Esophagus (tissue), 2 donors: Measurements from ENCODE around the gene RAP2B. TPM values are rescaled to one million over a fixed set of nuclear protein-coding genes. Genes with fewer than 3 reads are reported as not detected.

Source experiments
- H3K27ac ChIP-seq, 2 donors: one replicate each; pipeline ENCODE4 v1.5.1; 2013; ENCODE audit warnings: low read depth in 2 of 2, mild to moderate bottlenecking in 2 of 2, inconsistent platforms in 1 of 2, low read length in 1 of 2, moderate library complexity in 1 of 2
- H3K27me3 ChIP-seq, 2 donors: one replicate each; pipeline ENCODE4 v1.6.1; 2013; ENCODE audit warnings: low read length in 2 of 2, control low read depth in 1 of 2, mild to moderate bottlenecking in 1 of 2; ENCODE audit not compliant: insufficient read depth in 2 of 2, control insufficient read depth in 1 of 2
- H3K36me3 ChIP-seq, 2 donors: one replicate each; pipeline ENCODE4 v1.6.1; 2013; ENCODE audit warnings: low read length in 1 of 2; ENCODE audit not compliant: control insufficient read depth in 2 of 2, insufficient read depth in 2 of 2
- H3K4me1 ChIP-seq, 2 donors: one replicate each; pipeline ENCODE4 v1.6.1; 2013; ENCODE audit warnings: low read length in 1 of 2; ENCODE audit not compliant: control insufficient read depth in 2 of 2, insufficient read depth in 2 of 2
- H3K4me3 ChIP-seq, 2 donors: one replicate each; pipeline ENCODE4 v1.5.1; 2013; ENCODE audit warnings: low read length in 2 of 2, mild to moderate bottlenecking in 2 of 2, low read depth in 1 of 2, moderate library complexity in 1 of 2
- H3K9me3 ChIP-seq, 2 donors: one replicate each; pipeline ENCODE4 v1.6.1; 2013; ENCODE audit warnings: mild to moderate bottlenecking in 2 of 2, low read depth in 1 of 2, low read length in 1 of 2, moderate library complexity in 1 of 2; ENCODE audit not compliant: control insufficient read depth in 2 of 2, insufficient read depth in 1 of 2
- WGBS, 2 donors: extraction: QIAGEN DNeasy Blood & Tissue Kit; methylation state at CpG; one replicate each; pipeline ENCODE4 v1.1.7; 2013; 5-methylcytosine and 5-hydroxymethylcytosine counted together
- polyA plus RNA-seq, 2 donors: library from polyadenylated mRNA; stranded (reverse); fragments of 200-250 nt; gene quantifications; one replicate each; pipeline ENCODE4 v1.2.3, GENCODE V29; 2013
- donor health status: healthy with polysubstance abuse.
- donor health status: Bipolar disorder and iron deficiency.

RAP2B gene
- polyA plus RNA-seq, 2 donors, result 10.4 to 13.7 TPM

- Histone ChIP-seq H3K9me3 (no peaks in the 10 kb centered on the region), H3K4me1 (no peaks in the 10 kb centered on the region), H3K27me3 (no peaks in the 10 kb centered on the region), H3K4me3 (no peak overlapping the region), H3K27ac (peak overlapping the region; percentile 97 to 100), H3K36me3 (no peaks in the 10 kb centered on the region)
- 84 to 89% methylated on average over 9 of the region's 9 CpGs for WGBS, 2 donors
Observed at GRCh38 chr3:153158961-153159735, 2.9 kb upstream of the RAP2B start.

DNA sequence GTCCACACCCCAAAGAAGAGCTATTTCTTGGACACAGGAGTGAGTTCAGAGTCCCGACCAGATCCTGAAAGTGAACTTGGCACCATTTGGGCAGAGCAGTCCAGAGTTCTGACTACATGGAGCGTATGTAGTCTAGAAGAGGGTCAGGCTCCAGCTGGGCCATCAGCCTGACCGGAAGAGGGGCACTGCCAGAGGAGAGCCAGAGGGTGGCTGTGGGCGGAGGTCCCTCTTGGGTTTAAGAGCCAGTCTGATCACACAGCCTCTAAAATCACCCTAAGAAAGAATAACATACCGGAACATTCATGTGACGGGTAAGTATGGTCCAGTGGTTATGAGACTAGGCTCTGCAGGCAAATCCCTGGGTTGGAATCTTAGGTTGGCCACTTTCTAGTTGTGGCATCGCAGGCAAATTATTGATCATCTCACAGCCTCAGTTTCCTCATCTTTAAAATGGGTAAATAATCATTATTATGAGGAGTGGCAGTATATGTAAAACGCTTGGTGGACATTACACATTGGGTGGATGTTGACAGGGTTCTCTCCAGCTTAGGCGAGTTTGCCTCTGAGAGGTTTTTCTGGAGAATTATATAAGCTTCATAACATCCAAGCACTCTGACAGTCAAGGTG lies 2.1 kb upstream of the RAP2B start:
- Histone ChIP-seq H3K36me3 (no peaks in the 10 kb centered on the region), H3K27me3 (no peaks in the 10 kb centered on the region), H3K9me3 (no peaks in the 10 kb centered on the region), H3K4me3 (peak overlapping the region in 1 of 2 donors; percentile 95), H3K4me1 (no peaks in the 10 kb centered on the region), H3K27ac (peak overlapping the region; percentile 97 to 100)
- 76 to 79% methylated on average over 9 of the region's 9 CpGs for WGBS, 2 donors

DNA sequence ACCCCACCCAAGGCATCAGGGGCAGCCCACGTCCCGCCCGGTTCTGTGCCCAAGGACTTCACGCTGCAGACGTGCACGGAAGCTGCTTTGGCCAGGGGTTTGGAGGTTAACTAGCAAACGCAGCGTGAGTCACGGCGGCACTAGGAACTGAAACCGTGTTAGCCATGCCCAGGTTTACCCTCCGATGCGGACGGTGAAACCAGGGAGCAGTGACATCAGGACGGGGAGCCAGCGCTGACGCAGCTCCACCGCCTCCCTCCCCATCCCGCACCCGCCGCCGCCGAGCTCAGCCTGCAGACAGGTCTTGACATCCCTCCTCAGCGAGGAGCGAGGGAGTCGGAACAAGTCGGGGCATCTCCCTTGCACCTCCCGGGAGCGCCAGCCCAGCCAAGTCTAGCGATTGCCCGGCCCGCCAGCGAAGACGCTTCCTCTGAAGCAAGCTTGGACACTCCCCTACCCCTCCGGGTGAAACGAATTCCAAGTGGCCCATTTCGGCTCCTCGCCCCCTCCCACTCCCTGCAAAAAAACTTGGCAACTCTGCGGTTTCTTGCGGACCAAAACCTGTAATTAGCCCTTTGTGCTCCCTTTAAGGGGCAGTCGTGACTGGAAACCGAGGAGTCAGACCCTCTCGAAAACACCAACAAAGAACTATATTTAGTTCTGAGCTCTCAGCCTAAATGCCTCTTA lies 1.4 kb upstream of the RAP2B start:
- WGBS, 2 donors, result 0% methylated on average over 43 of the region's 43 CpGs
- H3K4me1 ChIP-seq, result no peaks in the 10 kb centered on the region
- no peaks in the 10 kb centered on the region for H3K9me3 ChIP-seq
- H3K27ac ChIP-seq, result peak overlapping the region; percentile 97 to 100
- H3K4me3 ChIP-seq, result peak overlapping the region; percentile 61 to 95
- no peaks in the 10 kb centered on the region for H3K27me3 ChIP-seq
- no peaks in the 10 kb centered on the region for H3K36me3 ChIP-seq

- Histone ChIP-seq H3K36me3 (no peaks in the 10 kb centered on the region), H3K4me3 (peak overlapping the region; percentile 62 to 95), H3K27ac (peak overlapping the region; percentile 97 to 100), H3K27me3 (no peaks in the 10 kb centered on the region), H3K4me1 (no peaks in the 10 kb centered on the region), H3K9me3 (no peaks in the 10 kb centered on the region)
- 0% methylated on average over 27 of the region's 27 CpGs for WGBS, 2 donors
Observed at GRCh38 chr3:153161138-153161713, 800 bp upstream of the RAP2B start.

DNA sequence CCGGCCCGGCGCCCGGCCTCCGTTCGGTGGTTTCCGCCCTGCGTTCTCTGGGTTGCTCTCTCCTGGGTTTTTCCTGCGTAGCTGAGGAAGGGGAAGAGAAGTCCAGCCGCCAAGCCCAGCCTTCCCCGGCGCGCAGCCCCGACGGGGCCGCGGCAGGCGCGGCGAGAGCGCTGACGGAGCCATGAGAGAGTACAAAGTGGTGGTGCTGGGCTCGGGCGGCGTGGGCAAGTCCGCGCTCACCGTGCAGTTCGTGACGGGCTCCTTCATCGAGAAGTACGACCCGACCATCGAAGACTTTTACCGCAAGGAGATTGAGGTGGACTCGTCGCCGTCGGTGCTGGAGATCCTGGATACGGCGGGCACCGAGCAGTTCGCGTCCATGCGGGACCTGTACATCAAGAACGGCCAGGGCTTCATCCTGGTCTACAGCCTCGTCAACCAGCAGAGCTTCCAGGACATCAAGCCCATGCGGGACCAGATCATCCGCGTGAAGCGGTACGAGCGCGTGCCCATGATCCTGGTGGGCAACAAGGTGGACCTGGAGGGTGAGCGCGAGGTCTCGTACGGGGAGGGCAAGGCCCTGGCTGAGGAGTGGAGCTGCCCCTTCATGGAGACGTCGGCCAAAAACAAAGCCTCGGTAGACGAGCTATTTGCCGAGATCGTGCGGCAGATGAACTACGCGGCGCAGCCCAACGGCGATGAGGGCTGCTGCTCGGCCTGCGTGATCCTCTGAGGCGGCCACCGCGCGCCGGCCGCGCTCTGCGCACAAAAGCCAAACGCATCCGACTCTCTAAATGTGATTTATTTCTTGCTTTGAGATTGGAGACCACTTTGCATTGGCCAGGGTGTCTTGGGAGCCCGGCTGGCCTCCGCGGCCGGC lies 727 bp downstream of the RAP2B start:
- H3K27ac ChIP-seq, result peak overlapping the region; percentile 95 to 100
- H3K36me3 ChIP-seq, result no peaks in the 10 kb centered on the region
- 0% methylated on average over 86 of the region's 86 CpGs for WGBS, 2 donors
- peak overlapping the region; percentile 95 to 96 for H3K4me3 ChIP-seq
- no peaks in the 10 kb centered on the region for H3K27me3 ChIP-seq
- no peaks in the 10 kb centered on the region for H3K4me1 ChIP-seq
- H3K9me3 ChIP-seq, result no peaks in the 10 kb centered on the region

- H3K4me3 ChIP-seq, result peak overlapping the region; percentile 95 to 96
- WGBS, 2 donors, result 1 to 2% methylated on average over 9 of the region's 9 CpGs
- H3K27me3 ChIP-seq, result no peaks in the 10 kb centered on the region
- H3K4me1 ChIP-seq, result no peaks in the 10 kb centered on the region
- H3K36me3 ChIP-seq, result no peaks in the 10 kb centered on the region
- H3K27ac ChIP-seq, result peak overlapping the region; percentile 95 to 100
- no peaks in the 10 kb centered on the region for H3K9me3 ChIP-seq
Observed at GRCh38 chr3:153163393-153163724, 1.3 kb downstream of the RAP2B start.

DNA sequence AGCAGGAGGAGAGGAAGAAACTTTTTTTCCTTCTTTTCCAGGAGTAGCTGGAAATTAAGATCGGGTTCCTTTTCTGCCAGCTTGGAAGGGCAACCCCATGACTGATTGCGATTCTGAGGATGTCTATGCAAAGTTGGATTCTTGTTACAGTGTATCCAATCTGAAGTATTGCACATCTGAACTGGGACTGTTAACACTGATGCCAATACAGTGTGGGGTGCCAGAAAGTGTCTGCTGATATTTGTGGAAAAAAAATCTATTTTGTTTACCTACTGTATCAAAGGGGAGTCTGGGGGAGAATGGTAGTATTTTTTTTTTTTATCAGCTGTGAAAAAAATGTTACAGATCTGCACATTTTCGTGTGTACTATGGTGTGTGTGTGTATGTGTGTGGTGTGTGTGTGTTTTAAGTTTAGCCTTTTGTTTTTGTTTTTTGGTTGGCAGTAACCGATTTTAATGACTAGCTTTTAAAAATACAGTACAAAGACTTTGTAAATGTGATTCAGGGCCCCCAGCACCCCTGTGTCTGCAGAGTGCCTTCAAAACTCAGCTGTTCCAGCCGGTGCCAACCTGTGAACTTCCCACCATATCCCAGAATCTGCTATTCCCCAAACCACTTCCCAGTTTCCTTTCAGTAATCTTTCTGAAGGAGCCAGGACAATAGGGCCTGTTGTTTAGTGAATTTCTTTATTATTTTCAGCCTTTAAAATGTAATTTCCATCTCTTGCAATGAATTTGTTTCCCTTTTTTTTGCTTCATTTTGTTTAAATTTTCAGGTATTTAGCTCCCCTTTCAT lies 1.9 kb downstream of the RAP2B start:
- Histone ChIP-seq H3K9me3 (no peaks in the 10 kb centered on the region), H3K4me3 (peak overlapping the region; percentile 51 to 95), H3K4me1 (no peaks in the 10 kb centered on the region), H3K27me3 (no peaks in the 10 kb centered on the region), H3K36me3 (no peaks in the 10 kb centered on the region), H3K27ac (peak overlapping the region in 1 of 2 donors; percentile 34)
- 6 to 7% methylated on average over 5 of the region's 5 CpGs for WGBS, 2 donors

DNA sequence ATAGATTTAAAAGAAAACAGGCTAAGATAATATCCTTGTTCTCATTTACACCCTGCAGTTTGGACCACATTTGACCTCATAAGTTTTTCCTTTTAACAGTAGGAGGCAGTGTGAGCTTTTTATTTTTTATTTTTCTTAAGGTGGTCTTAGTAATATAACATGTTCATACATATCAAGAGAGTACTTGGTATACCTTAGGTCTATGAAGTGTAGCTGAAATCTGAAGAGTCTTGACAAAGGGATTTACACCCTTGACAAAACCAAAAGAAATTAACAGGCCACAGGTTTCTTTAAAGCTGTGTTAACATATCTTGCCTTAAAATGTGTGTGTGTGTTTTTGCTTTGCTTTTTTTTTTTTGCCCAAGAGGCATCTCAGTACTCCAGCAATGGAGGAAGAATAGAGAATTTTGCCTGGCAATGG lies 3.2 kb downstream of the RAP2B start:
- no peak overlapping the region for H3K27ac ChIP-seq
- no peaks in the 10 kb centered on the region for H3K4me1 ChIP-seq
- H3K36me3 ChIP-seq, result no peaks in the 10 kb centered on the region
- peak overlapping the region in 1 of 2 donors; percentile 52 for H3K4me3 ChIP-seq
- H3K27me3 ChIP-seq, result no peaks in the 10 kb centered on the region
- H3K9me3 ChIP-seq, result no peaks in the 10 kb centered on the region
